SK-N-DZ (cell line): ENCODE data around the gene NCBP2L.
"Not testable (repeated sequence)": the region's sequence is repeated elsewhere in the genome, so short reads cannot be mapped to it uniquely, and the experiment has no call there.

ENCODE experiments used
- DNase-seq: peaks from one replicate; pipeline ENCODE4 v3.0.0-alpha.2; 2015; ENCODE audit warnings: low spot score

Gene NCBP2L

DNA sequence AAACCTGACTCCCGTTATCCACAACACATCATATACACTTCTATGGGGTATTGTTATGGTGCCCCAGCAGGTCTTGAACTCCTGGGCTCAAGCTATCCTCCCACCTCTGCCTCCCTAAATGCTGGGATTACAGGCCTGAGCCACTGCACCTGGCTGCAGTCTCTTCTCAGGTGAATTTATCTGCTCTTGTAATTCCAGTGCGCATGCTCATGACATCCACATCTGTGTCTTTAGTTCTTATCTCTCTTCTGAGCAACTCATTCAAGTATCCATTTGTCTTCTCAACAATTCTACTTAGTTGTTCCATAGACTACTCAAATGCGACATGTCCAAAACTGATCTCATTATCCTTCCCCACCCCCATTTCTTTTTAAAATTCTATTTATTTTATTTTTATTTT is 27.6 kb downstream of the NCBP2L start:
- DNase-seq, result no peak

DNA sequence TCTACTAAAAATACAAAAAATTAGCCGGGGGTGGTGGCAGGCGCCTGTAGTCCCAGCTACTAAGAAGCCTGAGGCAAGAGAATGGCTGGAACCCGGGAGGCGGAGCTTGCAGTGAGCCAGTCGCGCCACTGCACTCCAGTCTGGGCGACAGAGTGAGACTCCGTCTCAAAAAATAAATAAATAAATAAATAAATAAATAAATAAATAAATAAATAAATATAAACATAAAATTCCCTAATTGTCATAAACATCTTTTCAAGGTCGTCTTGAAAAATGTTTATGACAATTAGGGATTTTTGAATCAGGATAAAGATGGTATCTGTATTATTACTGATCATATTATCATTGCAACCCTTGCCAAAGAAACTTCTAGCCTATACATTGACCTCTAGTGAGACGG is 32.5 kb downstream of the NCBP2L start:
- not testable (repeated sequence) for DNase-seq

DNA sequence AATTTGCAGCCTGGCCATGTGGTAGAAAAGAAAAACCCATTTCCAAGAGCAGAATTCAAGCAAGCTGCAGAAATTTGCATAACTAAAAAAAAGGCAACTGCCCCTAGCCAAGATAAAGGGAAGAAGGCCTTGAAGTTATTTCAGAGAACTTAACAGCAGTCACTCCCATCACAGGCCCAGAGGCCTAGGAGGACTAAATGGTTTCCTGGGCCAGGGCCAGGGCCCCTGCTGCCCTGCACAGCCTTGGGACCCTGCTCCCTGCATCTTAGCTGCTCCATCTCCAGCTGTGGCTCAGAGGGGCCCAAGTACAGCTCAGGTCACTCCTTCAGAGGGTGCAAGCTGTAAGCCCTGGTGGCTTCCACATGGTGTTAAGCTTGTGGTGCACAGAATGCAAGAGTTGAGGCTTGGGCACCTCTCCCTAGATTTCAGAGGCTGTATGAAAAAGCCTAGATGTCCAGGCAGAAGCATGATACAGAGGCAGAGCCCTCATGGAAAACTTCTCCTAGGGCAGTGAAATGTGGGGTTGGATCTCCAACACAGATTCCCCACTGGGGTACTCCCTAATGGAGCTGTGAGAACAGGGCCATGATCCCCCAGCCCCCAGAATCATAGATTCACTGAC is 41.5 kb downstream of the NCBP2L start:
- DNase-seq, result no peak

DNA sequence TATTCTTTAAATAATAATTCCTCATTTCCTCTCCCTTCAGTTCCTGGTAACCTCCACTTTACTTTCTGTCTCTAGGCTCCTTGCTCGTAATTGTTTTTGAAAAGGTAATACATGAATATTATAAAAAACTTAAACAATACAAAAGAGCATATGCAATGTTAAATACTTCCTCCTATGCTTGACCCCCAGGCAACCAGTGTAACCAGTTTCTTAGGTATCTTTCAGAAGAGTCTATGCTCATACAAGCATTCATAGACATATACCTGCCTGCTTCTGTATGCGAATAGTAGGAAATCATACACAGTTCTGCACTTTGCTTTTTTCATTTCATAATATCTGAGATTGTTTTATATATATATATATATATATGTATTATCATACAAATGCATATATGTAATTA is 45.5 kb downstream of the NCBP2L start:
- no peak for DNase-seq

DNA sequence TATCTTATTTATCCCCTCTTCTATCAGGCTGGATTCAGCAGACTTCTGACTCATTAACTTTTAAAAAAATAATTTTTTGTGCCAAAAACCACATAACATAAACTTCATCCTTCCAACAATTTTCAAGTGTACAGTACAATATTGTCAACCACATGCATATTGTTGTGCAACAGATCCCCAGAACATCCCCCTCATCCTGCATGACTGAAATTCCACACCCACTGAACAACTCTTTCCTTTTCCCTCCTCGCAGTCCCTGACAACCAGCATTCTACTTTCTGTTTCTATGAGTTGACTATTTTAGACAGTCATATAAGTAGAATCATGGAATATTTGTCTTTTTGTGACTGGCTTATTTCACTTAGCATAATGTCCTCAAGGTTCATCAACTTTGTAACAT is 45.9 kb downstream of the NCBP2L start:
- DNase-seq, result no peak

DNA sequence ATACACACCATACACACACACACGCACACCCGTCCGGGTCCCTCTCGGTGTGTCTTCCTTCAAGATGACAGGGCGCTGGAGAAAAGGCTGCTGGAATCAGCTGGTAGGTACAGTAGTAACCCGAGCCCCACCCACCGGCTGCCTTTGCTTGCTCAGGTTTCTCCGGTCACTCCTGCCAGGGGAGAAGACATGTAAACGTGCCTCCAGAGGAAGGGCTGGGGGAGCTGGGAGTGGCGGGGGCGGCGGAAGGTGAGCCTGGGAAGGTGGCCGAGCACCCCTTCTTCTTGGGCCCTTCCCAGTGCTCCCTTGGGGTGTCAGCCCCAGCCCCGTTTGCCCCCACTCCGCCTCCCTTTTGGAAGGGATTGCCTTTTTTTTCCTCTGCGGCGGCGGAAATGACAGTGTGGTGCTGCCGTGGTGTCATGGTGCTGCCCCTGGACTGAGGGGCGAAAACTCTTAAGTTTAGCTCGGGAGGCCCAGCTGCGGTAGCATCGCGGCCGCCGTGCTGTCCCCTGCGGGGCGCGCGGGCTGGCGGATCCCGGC is 48.2 kb downstream of the NCBP2L start, which contains the start of gene MID2:
TSS of gene MID2 (plus strand) at position 169 of the 540 bp plus-strand sequence. CDS start 561 bp downstream, outside the sequence.
- DNase-seq, result no peak

DNA sequence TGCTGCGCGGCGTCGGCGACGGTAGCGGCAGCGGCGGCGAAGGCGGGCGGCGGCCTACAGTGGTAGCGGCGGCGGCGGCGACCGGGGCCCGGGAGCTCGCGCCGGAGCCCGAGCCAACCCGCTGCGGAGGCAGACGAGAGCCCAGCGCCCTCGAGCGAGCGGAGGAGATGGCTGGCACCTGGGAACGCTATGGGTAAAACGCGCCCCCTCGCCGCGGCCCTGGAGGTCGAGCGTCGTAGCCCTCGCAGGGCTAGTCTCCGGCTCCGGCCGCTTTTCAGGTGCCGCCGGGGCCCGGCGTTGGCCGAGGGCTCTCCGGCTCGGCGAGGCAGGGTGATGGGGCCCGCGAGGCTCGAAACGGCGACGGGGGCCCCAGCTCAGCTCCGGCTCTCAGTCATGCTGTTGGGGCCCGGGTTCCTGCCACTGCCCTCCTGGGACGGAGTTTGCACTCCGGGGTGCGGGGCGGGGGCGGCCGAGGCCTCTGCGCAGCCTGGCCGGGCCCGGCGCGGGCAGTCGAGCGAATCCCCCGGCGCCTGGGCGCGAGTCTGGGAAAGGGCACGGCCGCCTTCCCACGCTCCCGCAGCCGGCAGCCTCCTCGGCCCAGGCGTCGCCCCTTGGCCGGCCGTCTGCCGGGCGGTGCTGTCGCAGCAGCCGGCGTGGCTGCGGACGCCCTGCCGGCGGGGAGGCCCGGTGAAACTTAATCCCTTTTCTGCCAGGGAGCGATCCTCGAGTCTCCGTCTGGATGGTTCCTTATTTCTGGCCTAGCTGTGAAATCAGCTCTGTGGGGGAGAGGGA is 48.9 kb downstream of the NCBP2L start:
- peak; percentile 7 for DNase-seq

DNA sequence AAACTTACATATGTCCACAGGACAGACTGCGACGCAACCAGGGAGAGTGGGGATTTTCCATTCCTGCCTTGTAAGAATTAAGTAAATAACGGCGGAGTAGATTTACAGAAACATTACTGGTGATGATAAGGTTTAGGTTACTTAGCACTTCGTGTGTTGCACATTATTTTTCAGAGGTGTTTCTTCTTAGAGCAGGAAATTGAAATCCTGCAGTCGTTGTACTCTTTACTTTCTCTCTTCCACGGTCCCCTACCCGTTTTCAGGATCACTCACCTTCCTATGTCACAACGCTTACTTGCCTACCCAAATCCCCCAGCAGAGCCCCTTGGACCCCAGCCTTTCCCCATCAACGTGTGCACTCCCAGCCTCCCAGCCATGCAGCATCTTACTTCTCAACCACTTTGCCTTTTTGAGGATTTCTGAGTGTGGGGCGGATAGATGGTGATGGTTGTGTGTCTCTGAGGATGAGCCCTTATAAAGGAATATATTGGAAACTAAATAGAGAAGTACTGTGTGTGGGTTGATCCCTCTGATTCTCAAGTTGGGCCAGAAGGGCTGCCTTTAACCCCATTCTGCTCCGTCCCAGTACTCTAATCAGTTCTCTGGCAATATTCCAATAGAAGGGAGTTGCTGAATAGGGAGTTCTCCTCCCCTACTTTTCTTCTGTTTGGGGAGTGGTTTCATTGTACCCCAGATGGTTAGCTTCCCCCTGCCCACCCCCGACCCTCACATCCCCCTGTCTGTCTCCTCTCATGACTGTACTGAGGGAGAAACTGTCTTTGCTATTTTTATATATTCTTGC is 49.7 kb downstream of the NCBP2L start:
- DNase-seq, result no peak

DNA sequence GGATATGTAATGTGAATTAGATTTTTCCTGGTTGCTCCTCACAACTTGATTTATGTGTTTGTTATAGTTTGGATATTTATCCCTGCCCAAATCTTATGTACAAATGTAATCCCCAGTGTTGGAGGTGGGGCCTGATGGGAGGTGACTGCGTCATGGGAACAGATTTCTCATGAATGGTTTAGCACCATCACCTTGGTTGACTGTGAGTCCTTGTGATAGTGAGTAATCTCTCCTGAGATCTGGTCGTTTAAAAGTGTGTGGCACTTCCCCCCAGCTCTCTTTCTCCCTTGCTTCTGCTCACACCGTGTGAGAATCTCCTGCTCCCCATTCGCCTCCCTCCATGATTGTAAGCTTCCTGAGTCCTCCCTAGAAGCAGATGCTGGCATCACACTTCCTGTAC is 50.3 kb downstream of the NCBP2L start:
- DNase-seq, result no peak

DNA sequence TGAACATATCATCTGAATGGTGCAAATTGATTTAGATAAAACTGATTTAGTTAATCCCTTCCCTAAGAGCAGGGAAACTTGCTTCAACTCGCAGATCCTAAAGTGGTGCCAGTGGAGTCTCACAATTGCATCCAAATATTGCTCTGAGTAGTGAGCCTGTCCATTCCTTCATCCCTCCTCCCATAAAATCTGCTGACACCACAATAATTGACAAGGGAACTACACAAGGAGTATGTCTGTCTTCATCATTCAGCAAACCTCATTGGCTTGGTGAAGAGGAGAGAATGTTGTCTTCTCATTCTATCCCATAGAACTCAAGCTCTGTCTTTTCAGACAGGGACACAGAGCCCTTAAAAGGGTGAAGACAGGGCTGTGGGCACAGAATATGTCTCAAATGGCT is 52.3 kb downstream of the NCBP2L start:
- DNase-seq, result no peak

DNA sequence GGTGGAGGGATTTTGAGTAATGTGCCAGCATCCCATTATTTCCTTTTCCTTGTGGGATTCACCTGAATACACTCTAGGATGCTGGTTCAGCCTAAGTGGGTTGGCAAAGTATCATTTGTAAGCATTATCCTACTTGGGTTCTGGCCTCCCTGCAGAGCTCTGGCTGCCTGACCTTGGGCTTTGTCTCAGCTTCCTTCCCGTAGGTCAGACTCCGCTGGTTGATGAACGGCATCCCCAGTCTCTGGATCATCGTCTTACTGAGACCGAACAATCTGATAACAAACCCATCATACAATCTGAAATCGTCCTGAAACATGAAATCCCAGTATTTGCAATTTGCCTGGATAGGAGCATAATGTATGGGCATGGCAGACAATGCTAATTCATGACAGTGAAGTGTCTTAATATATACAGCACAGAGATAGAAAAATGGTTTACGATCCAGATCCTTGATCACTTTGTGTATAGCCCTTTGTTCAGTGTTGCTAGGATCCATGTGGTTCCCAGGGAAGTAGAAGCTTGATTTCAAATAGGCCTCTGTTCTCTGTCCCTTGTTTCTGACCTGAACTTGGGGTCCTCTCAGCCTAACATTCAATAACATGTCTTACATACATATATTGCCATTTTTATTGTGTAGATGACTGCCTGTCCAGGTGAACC is 53.7 kb downstream of the NCBP2L start:
- DNase-seq, result no peak

DNA sequence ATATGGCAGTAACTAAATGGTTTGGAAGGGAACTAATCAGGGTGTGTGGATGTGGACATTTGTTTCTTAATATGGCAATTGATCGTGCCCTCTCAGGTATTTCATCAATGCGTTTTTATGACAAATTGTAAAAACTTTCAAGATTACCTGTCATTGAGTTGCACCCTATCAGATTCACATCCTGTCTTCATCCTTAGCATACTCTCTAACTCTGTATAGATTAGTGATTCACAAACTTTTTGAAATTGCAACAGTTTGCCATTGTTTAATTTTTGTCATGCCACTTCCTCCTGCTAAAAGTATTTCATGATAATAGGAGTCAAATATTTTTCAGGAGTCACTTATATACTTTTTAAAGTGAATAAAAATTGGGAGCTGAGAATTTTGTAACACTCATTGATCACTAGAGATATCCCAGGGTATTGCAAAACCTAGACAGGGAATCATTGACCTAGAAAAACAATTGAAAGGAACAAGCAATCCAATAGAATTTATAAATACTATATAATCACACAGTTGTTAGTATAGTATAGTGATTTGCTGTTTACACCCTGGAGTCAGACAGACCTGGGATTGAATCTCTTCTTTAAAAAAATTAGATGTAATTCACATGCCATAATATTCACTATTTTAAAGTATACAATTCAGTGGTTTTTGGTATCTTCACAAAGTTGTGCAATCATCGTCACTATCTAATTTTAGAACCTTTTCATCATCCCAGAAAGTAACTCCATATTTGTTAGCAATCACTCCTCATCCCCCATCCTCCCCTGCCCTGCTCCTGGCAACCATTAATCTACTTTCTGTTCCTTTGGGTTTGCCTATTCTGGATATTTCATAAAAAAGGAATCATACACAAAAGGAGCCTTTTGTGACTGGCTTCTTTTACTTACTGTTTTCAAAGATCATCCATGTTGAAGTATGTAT is 57.0 kb downstream of the NCBP2L start:
- no peak for DNase-seq

DNA sequence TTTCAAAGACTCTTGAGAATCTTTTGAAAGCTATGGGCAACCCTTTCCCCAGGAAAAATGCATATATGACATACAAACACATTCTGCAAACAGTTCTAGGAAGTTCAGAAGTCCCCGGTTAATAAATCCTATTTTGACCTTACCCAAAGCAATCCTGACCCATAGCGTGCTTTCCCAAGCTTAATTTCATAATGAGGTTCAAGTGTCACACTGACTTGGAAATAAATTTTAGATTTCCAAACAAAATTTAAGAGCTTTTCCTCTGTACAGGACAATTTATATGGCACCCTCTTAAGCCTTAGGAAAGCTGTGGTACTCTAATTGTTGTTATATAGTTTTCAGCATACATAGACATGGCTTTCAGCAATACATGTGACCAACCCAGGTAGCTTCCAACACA is 59.4 kb downstream of the NCBP2L start:
- no peak for DNase-seq

DNA sequence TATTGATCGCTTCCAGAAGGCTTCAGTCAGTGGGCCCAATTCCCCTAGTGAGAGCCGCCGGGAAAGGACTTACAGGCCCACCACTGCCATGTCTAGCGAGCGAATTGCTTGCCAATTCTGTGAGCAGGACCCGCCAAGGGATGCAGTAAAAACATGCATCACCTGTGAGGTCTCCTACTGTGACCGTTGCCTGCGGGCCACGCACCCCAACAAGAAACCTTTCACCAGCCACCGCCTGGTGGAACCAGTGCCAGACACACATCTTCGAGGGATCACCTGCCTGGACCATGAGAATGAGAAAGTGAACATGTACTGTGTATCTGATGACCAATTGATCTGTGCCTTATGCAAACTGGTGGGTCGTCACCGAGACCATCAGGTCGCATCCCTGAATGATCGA is 63.4 kb downstream of the NCBP2L start:
- no peak for DNase-seq

DNA sequence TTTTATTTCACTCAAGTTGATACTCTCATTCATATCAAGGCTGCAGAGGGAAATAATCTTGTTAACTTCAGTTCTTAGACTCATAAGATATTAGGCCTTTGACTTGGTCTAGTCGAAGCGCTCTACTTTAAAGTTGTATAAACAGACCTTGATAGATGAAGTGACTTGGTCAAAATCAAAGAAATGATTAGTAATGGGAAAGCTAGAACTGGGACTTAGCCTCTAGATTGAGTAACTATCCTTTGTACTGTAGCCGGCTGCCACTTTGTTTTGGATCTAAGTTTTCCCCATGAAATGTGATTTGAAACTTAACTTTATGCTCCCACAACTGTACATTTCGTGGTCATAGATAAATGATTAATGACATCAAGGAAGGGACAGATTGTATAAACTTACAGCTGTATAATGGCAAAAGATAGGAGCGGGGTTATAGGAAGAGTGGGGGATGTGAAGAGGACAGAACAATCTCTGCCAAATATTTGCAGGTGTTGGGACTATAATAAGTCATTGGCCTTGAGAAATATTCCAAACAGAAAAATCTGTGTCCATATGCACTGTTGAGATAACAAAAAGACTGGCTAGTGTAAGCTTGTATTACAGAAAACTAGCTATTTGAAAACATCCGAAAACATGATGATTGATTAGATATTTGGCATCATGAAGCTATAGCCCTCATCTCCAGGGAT is 65.3 kb downstream of the NCBP2L start:
- no peak for DNase-seq
